Ishikawa (cell line): ENCODE data around the gene NPLOC4.

Source experiments
- CEBPB ChIP-seq: IDR thresholded peaks from 2 replicates; pipeline ENCODE4 v1.6.1; 2012
- EP300 ChIP-seq: IDR thresholded peaks from 2 replicates; pipeline ENCODE4 v1.6.1; 2012; ENCODE audit warnings: borderline replicate concordance
- FOXM1 ChIP-seq: IDR thresholded peaks from 2 replicates; pipeline ENCODE4 v1.6.1; 2012; ENCODE audit warnings: low read depth, borderline replicate concordance
- MAX ChIP-seq: IDR thresholded peaks from 2 replicates; pipeline ENCODE4 v1.6.1; 2012
- NFIC ChIP-seq: IDR thresholded peaks from 2 replicates; pipeline ENCODE4 v1.6.1; 2012
- RAD21 ChIP-seq: IDR thresholded peaks from 2 replicates; pipeline ENCODE4 v1.6.1; 2012; ENCODE audit warnings: low read depth
- REST ChIP-seq: IDR thresholded peaks from 2 replicates; pipeline ENCODE4 v1.6.1; 2012; ENCODE audit warnings: low read depth, mild to moderate bottlenecking
- TAF1 ChIP-seq: IDR thresholded peaks from 2 replicates; pipeline ENCODE4 v1.6.1; 2012; ENCODE audit warnings: low read depth, mild to moderate bottlenecking
- ZBTB7A ChIP-seq: IDR thresholded peaks from 2 replicates; pipeline ENCODE4 v1.6.1; 2012; ENCODE audit warnings: low read depth

- TF ChIP-seq RAD21 (no peak), NFIC (no peak), EP300 (no peak), FOXM1 (no peak), REST (no peak), CEBPB (no peak), TAF1 (no peak), ZBTB7A (no peak), MAX (no peak)
Measured at GRCh38 chr17:81593105-81593871, 43.6 kb downstream of the NPLOC4 start.
